Upper lobe of left lung (tissue), 6 donors: Measurements from ENCODE around the gene NOP56. TPM values are rescaled to one million over a fixed set of nuclear protein-coding genes. Genes with fewer than 3 reads are reported as not detected.
"Not testable (repeated sequence)": the region's sequence is repeated elsewhere in the genome, so short reads cannot be mapped to it uniquely, and the experiment has no call there.

Experiments
- ATAC-seq, 2 donors: fragments of 200-7000 bp; cut with Tn5 transposase; one replicate each; pipeline ENCODE4 v1.9.1; 2022; ENCODE audit warnings: mild to moderate bottlenecking in 2 of 2, moderate library complexity in 2 of 2; ENCODE audit not compliant: low FRiP score in 2 of 2
- DNase-seq, 2 donors: peaks; one replicate each; pipeline ENCODE4 v3.0.0-alpha.2; 2019 to 2020
- H3K27ac ChIP-seq, 4 donors: fragments of 200-600 bp; sonication (generic); one replicate each; pipeline ENCODE4 v1.5.1; 2016 to 2019
- H3K27me3 ChIP-seq, 4 donors: fragments of 200-600 bp; sonication (generic); one replicate each; pipeline ENCODE4 v1.5.1; 2017 to 2019
- H3K36me3 ChIP-seq, 4 donors: fragments of 200-600 bp; sonication (generic); one replicate each; pipeline ENCODE4 v1.5.1; 2016 to 2019
- H3K4me1 ChIP-seq, 4 donors: fragments of 200-600 bp; sonication (generic); one replicate each; pipeline ENCODE4 v1.5.1; 2018 to 2019
- H3K4me3 ChIP-seq, 4 donors: fragments of 200-600 bp; sonication (generic); one replicate each; pipeline ENCODE4 v1.5.1; 2017 to 2019; ENCODE audit warnings: mild to moderate bottlenecking in 2 of 4, moderate library complexity in 1 of 4
- H3K9me3 ChIP-seq, 4 donors: fragments of 200-600 bp; sonication (generic); one replicate each; pipeline ENCODE4 v1.5.1; 2018 to 2019
- CTCF ChIP-seq, 6 experiments: fragments of 450-650 bp in 4 of 6; fragments of 200-600 bp in 2 of 6; sonication (generic) in 2 of 6; IDR thresholded peaks; one replicate each; pipeline ENCODE4 v1.5.1; 2016 to 2019; ENCODE audit warnings: antibody characterized with exemption in 6 of 6
- EP300 ChIP-seq, 4 donors: sonication (generic); formaldehyde crosslinking; IDR thresholded peaks; one replicate each; pipeline ENCODE4 v1.5.1; 2017; ENCODE audit warnings: antibody characterized with exemption in 4 of 4, control low read depth in 2 of 4
- POLR2A ChIP-seq, 4 donors: fragments of 450-650 bp; IDR thresholded peaks; one replicate each; pipeline ENCODE4 v1.5.1; 2016 to 2017; ENCODE audit warnings: antibody characterized with exemption in 4 of 4, mild to moderate bottlenecking in 2 of 4
- POLR2AphosphoS5 ChIP-seq, 2 donors: sonication (generic); formaldehyde crosslinking; IDR thresholded peaks; one replicate each; pipeline ENCODE4 v1.5.1; 2017; ENCODE audit warnings: antibody characterized with exemption in 2 of 2
- WGBS, 2 donors: methylation state at CpG; one replicate each; pipeline ENCODE4 v1.1.5; 2017 to 2018; 5-methylcytosine and 5-hydroxymethylcytosine counted together
- total RNA-seq, 6 donors: library from RNA; depleted of rRNA in 4 of 6; stranded (reverse); fragments of >200 nt in 4 of 6; gene quantifications; one replicate each; pipeline versions ENCODE4 v1.1.0 to v1.2.1, GENCODE V29; 2016 to 2021
- donor health status: DM: no; HTN: no; CAD: no; lungs with moderate emphysema.
- donor health status: DM: no; HTN: yes; CAD: no; lungs with severe emphysema.

NOP56 gene
- total RNA-seq, 6 donors from 2014 or later, result 64.8 to 162 (median 93.6) TPM

GRCh38 chr20:2694519-2694918 lies 42.1 kb downstream of the NOP56 start:
- Histone ChIP-seq H3K27me3 (peaks cover 0 to 14% (median 4%) of the 10 kb centered on the region in 4 donors), H3K4me3 (no peak overlapping the region), H3K27ac (no peak overlapping the region), H3K9me3 (no peaks in the 10 kb centered on the region), H3K4me1 (peaks cover 6 to 22% (median 16%) of the 10 kb centered on the region in 4 donors), H3K36me3 (no peaks in the 10 kb centered on the region)
- DNase-seq (no peak), ATAC-seq (no peak)
- 55 to 63% methylated on average over 12 to 13 of the region's 13 CpGs for WGBS, 2 donors
- TF ChIP-seq POLR2A (IDR thresholded peaks at IDR 0.05) (no peak), POLR2AphosphoS5 (IDR thresholded peaks at IDR 0.05) (no peak), EP300 (IDR thresholded peaks at IDR 0.05) (no peak), CTCF (IDR thresholded peaks at IDR 0.05) (no peak)

- H3K9me3 ChIP-seq, result no peaks in the 10 kb centered on the region
- H3K27me3 ChIP-seq, result peaks cover 0 to 14% (median 4%) of the 10 kb centered on the region in 4 donors
- no peaks in the 10 kb centered on the region for H3K36me3 ChIP-seq
- WGBS, 2 donors, result 83 to 88% methylated on average over 13 of the region's 13 CpGs
- no peak overlapping the region for H3K27ac ChIP-seq
- no peak overlapping the region for H3K4me3 ChIP-seq
- H3K4me1 ChIP-seq, result peaks cover 6 to 22% (median 16%) of the 10 kb centered on the region in 4 donors
- no peak for ATAC-seq
- TF ChIP-seq CTCF (IDR thresholded peaks at IDR 0.05) (no peak), POLR2AphosphoS5 (IDR thresholded peaks at IDR 0.05) (no peak), EP300 (IDR thresholded peaks at IDR 0.05) (no peak), POLR2A (IDR thresholded peaks at IDR 0.05) (no peak)
- DNase-seq, result no peak
Measured at GRCh38 chr20:2695206-2695983, 43.0 kb downstream of the NOP56 start.

DNA sequence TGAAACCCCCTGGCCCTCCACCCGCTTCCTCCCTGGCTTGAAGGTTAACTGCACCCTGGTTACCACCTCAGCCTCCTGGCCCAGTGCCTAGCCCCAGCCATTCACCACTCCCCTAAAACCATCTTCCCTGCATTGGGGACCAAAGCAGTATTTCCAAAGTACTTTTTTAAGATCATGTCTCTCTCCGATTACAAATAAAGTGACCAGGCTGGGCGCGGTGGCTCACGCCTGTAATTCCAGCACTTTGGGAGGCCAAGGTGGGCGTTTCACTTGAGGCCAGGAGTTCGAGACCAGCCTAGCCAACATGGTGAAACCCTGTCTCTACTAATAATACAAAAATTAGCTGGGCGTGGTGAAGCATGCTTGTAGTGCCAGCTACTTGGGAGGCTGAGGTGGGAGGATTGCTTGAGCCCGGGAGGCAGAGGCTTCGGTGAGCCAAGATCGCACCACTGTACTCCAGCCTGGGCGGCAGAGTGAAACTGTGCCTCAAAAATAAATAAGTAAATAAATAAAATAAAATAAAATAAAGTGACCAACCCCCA lies 43.6 kb downstream of the NOP56 start:
- not testable (repeated sequence) for ATAC-seq, H3K9me3 ChIP-seq, H3K4me3 ChIP-seq, H3K36me3 ChIP-seq, DNase-seq, H3K27ac ChIP-seq
- peaks cover 0 to 14% (median 4%) of the 10 kb centered on the region in 4 donors for H3K27me3 ChIP-seq
- WGBS, 2 donors, result 96 to 97% methylated on average over 12 of the region's 12 CpGs
- H3K4me1 ChIP-seq, result peaks cover 6 to 22% (median 16%) of the 10 kb centered on the region in 4 donors

DNA sequence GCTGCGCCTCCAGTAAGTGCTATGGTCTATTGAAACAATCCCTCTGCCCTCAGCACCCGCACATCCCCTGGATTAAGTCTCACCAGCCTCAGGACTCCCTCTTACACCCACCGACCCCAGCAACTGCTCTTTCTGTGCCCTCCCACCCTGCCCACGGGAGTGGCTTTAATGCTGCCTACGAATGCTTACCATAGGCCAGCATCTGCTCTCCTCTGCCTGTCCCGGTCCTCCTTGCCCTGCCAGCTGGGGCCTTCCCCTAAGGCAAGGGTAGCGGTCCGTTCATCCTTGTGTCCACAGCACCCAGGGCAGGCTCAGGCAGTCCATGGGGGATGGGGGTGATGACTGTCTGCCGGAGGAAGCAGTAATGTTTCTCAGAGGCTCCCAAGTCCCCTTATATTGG lies 44.2 kb downstream of the NOP56 start:
- peak in 1 of 2 donors; percentile 8 for DNase-seq
- no peak for ATAC-seq
- Histone ChIP-seq H3K27me3 (peaks cover 0 to 14% (median 4%) of the 10 kb centered on the region in 4 donors), H3K36me3 (no peaks in the 10 kb centered on the region), H3K4me1 (peaks cover 6 to 22% (median 16%) of the 10 kb centered on the region in 4 donors), H3K9me3 (no peaks in the 10 kb centered on the region), H3K4me3 (no peak overlapping the region), H3K27ac (no peak overlapping the region)
- 88 to 91% methylated on average over 8 to 9 of the region's 9 CpGs for WGBS, 2 donors
- TF ChIP-seq POLR2A (IDR thresholded peaks at IDR 0.05) (no peak), CTCF (IDR thresholded peaks at IDR 0.05) (no peak), POLR2AphosphoS5 (IDR thresholded peaks at IDR 0.05) (no peak), EP300 (IDR thresholded peaks at IDR 0.05) (no peak)

- Histone ChIP-seq H3K4me1 (peaks cover 6 to 15% (median 13%) of the 10 kb centered on the region in 4 donors), H3K36me3 (no peaks in the 10 kb centered on the region), H3K27me3 (peaks cover 0 to 14% (median 4%) of the 10 kb centered on the region in 4 donors), H3K27ac (no peak overlapping the region), H3K9me3 (no peaks in the 10 kb centered on the region), H3K4me3 (no peak overlapping the region)
- DNase-seq, result peak in 1 of 2 donors; percentile 16
- TF ChIP-seq POLR2AphosphoS5 (IDR thresholded peaks at IDR 0.05) (no peak), CTCF (IDR thresholded peaks at IDR 0.05) (no peak), POLR2A (IDR thresholded peaks at IDR 0.05) (no peak), EP300 (IDR thresholded peaks at IDR 0.05) (no peak)
- ATAC-seq, result no peak
- WGBS, 2 donors, result 61% methylated on average over 2 to 3 of the region's 3 CpGs
Measured at GRCh38 chr20:2697768-2698167, 45.3 kb downstream of the NOP56 start.
